HG03378 (cell line): ENCODE data around the gene GREB1L.
"Not testable (repeated sequence)": the region's sequence is repeated elsewhere in the genome, so short reads cannot be mapped to it uniquely, and the experiment has no call there.

Source experiments
- ATAC-seq: cut with Tn5 transposase; IDR thresholded peaks from one replicate; pipeline ENCODE4 v1.9.1; 2021; ENCODE audit warnings: mild to moderate bottlenecking, moderate library complexity; ENCODE audit not compliant: unreplicated experiment

The GREB1L gene

GRCh38 chr18:21303895-21304294 is 61.9 kb downstream of the GREB1L start:
- ATAC-seq = no peak

GRCh38 chr18:21305621-21306020 is 63.6 kb downstream of the GREB1L start:
- no peak for ATAC-seq

GRCh38 chr18:21306368-21306767 is 64.3 kb downstream of the GREB1L start:
- ATAC-seq = no peak

GRCh38 chr18:21307578-21307977 is 65.5 kb downstream of the GREB1L start:
- ATAC-seq = no peak

GRCh38 chr18:21309248-21309647 is 67.2 kb downstream of the GREB1L start:
- ATAC-seq = no peak

- ATAC-seq = not testable (repeated sequence)
Observed at GRCh38 chr18:21311980-21312379, 69.9 kb downstream of the GREB1L start.

GRCh38 chr18:21313576-21313975 is 71.5 kb downstream of the GREB1L start:
- no peak for ATAC-seq

GRCh38 chr18:21314724-21315123 is 72.7 kb downstream of the GREB1L start:
- no peak for ATAC-seq

- not testable (repeated sequence) for ATAC-seq
Observed at GRCh38 chr18:21315126-21315525, 73.1 kb downstream of the GREB1L start.

- no peak for ATAC-seq
Observed at GRCh38 chr18:21315741-21316197, 73.7 kb downstream of the GREB1L start.

- no peak for ATAC-seq
Observed at GRCh38 chr18:21316296-21316695, 74.3 kb downstream of the GREB1L start.

- ATAC-seq = no peak
Observed at GRCh38 chr18:21321711-21322110, 79.7 kb downstream of the GREB1L start.

- no peak for ATAC-seq
Observed at GRCh38 chr18:21327101-21327500, 85.1 kb downstream of the GREB1L start.

GRCh38 chr18:21330122-21330701 is 88.2 kb downstream of the GREB1L start:
- no peak for ATAC-seq

- no peak for ATAC-seq
Observed at GRCh38 chr18:21331065-21331464, 89.0 kb downstream of the GREB1L start.

- no peak for ATAC-seq
Observed at GRCh38 chr18:21335927-21336488, 94.0 kb downstream of the GREB1L start.

- ATAC-seq = no peak
Observed at GRCh38 chr18:21336846-21337245, 94.8 kb downstream of the GREB1L start.

GRCh38 chr18:21341141-21341540 is 99.1 kb downstream of the GREB1L start:
- no peak for ATAC-seq

- no peak for ATAC-seq
Observed at GRCh38 chr18:21342372-21342771, 100.3 kb downstream of the GREB1L start.

GRCh38 chr18:21344860-21345259 is 102.8 kb downstream of the GREB1L start:
- ATAC-seq = no peak

- no peak for ATAC-seq
Observed at GRCh38 chr18:21345840-21346239, 103.8 kb downstream of the GREB1L start.

- no peak for ATAC-seq
Observed at GRCh38 chr18:21359746-21360145, 117.7 kb downstream of the GREB1L start.

- ATAC-seq = no peak
Observed at GRCh38 chr18:21361307-21361880, 119.4 kb downstream of the GREB1L start.
